IMR-90 (cell line): ENCODE results near the gene ZNF2. TPM values are rescaled to one million over a fixed set of nuclear protein-coding genes. Genes with fewer than 3 reads are reported as not detected.

Experiments
- ATAC-seq: fragments of 200-7000 bp; cut with Tn5 transposase; 2 replicates; pipeline ENCODE4 v1.9.1; 2020; ENCODE audit warnings: low read depth, mild to moderate bottlenecking, moderate library complexity
- BruUV-seq: library from RNA; stranded (reverse); fragments of 400-500 nt; replicated peaks from 2 replicates; lab custom pipeline; 2021; lab: Mats Ljungman, UMichigan
- CTCF ChIA-PET: fragments of 300-600 bp; formaldehyde crosslinking; extraction: SDS; loops from one replicate; lab custom pipeline; 2021; ENCODE audit warnings: antibody characterized with exemption; lab: Yijun Ruan, JAX
- POLR2A ChIA-PET: fragments of 300-600 bp; sonication (Branson Sonifier 250); formaldehyde crosslinking; loops from one replicate; lab custom pipeline; 2022; ENCODE audit warnings: antibody characterized with exemption; ENCODE audit not compliant: unreplicated experiment; lab: Charles Lee
- DNase-seq: peaks from one replicate; pipeline ENCODE4 v3.0.0; 2013
- H2AFZ ChIP-seq: replicated peaks from 2 replicates; pipeline ENCODE3; 2013; ENCODE audit warnings: low read length, mild to moderate bottlenecking; ENCODE audit not compliant: poor library complexity
- H2AK5ac ChIP-seq: 2 replicates; pipeline ENCODE4 v1.6.1; 2013; ENCODE audit warnings: low read depth, low read length, inconsistent platforms
- H2AK9ac ChIP-seq: replicated peaks from 2 replicates; pipeline ENCODE3; 2013; ENCODE audit warnings: mild to moderate bottlenecking, low read depth, low read length, moderate library complexity; ENCODE audit not compliant: poor library complexity
- H2BK120ac ChIP-seq: 2 replicates; pipeline ENCODE4 v1.6.1; 2013; ENCODE audit warnings: low read depth, low read length, inconsistent platforms
- H2BK15ac ChIP-seq: 3 replicates; pipeline ENCODE4 v1.6.1; 2013; ENCODE audit warnings: low read depth, low read length, inconsistent platforms
- H2BK20ac ChIP-seq: 2 replicates; pipeline ENCODE4 v1.6.1; 2013; ENCODE audit warnings: low read depth, mild to moderate bottlenecking, inconsistent platforms, low read length, moderate library complexity
- H2BK5ac ChIP-seq: 2 replicates; pipeline ENCODE4 v1.6.1; 2013; ENCODE audit warnings: mild to moderate bottlenecking, low read depth, low read length, inconsistent platforms; ENCODE audit not compliant: poor library complexity, severe bottlenecking
- H3K14ac ChIP-seq: replicated peaks from 2 replicates; pipeline ENCODE4 v1.6.1; 2013; ENCODE audit warnings: low read depth, low read length, inconsistent platforms
- H3K18ac ChIP-seq: 2 replicates; pipeline ENCODE4 v1.6.1; 2013; ENCODE audit warnings: low read depth, low read length, control low read depth
- H3K23ac ChIP-seq: 2 replicates; pipeline ENCODE4 v1.6.1; 2013; ENCODE audit warnings: low read depth, low read length, inconsistent platforms
- H3K27ac ChIP-seq: 2 replicates; pipeline ENCODE4 v1.5.1; 2013; ENCODE audit warnings: mild to moderate bottlenecking, control low read depth, low read length; ENCODE audit not compliant: insufficient read depth
- H3K27me3 ChIP-seq: 2 replicates; pipeline ENCODE4 v1.6.1; 2013; ENCODE audit warnings: low read length; ENCODE audit not compliant: control insufficient read depth, insufficient read depth
- H3K36me3 ChIP-seq: 2 replicates; pipeline ENCODE4 v1.6.1; 2013; ENCODE audit warnings: low read length, mixed read lengths; ENCODE audit not compliant: control insufficient read depth, insufficient read depth
- H3K4ac ChIP-seq: 2 replicates; pipeline ENCODE4 v1.6.1; 2013; ENCODE audit warnings: low read depth, low read length, inconsistent platforms
- H3K4me1 ChIP-seq: 2 replicates; pipeline ENCODE4 v1.6.1; 2013; ENCODE audit warnings: low read length, mixed read lengths; ENCODE audit not compliant: control insufficient read depth, insufficient read depth
- H3K4me2 ChIP-seq: 2 replicates; pipeline ENCODE4 v1.6.1; 2013; ENCODE audit warnings: low read depth, mild to moderate bottlenecking, control low read depth, low read length, moderate library complexity
- H3K4me3 ChIP-seq: 2 replicates; pipeline ENCODE4 v1.5.1; 2013; ENCODE audit warnings: low read depth, mild to moderate bottlenecking, control low read depth, low read length, moderate library complexity; ENCODE audit not compliant: insufficient read depth
- H3K56ac ChIP-seq: 2 replicates; pipeline ENCODE4 v1.6.1; 2013; ENCODE audit warnings: low read length, inconsistent platforms; ENCODE audit not compliant: insufficient read depth; ENCODE audit errors: extremely low read depth
- H3K79me1 ChIP-seq, 2 experiments: 2 replicates each; pipeline ENCODE4 v1.6.1; 2013; ENCODE audit warnings: low read length in 2 of 2, inconsistent platforms in 1 of 2, low read depth in 1 of 2
- H3K9ac ChIP-seq: 2 replicates; pipeline ENCODE4 v1.6.1; 2013; ENCODE audit warnings: low read depth, low read length, control low read depth
- H3K9me1 ChIP-seq: 2 replicates; pipeline ENCODE4 v1.6.1; 2013; ENCODE audit warnings: low read length, inconsistent platforms; ENCODE audit not compliant: insufficient read depth
- H3K9me3 ChIP-seq: 2 replicates; pipeline ENCODE4 v1.6.1; 2013; ENCODE audit warnings: low read length; ENCODE audit not compliant: control insufficient read depth, insufficient read depth
- H4K20me1 ChIP-seq: 2 replicates; pipeline ENCODE4 v1.6.1; 2013; ENCODE audit warnings: low read length, inconsistent platforms; ENCODE audit not compliant: insufficient read depth
- H4K5ac ChIP-seq: 2 replicates; pipeline ENCODE4 v1.6.1; 2013; ENCODE audit warnings: mild to moderate bottlenecking, low read depth, low read length, control low read depth
- H4K8ac ChIP-seq, 2 experiments: 2 replicates each; pipeline ENCODE4 v1.6.1; 2013; ENCODE audit warnings: low read depth in 2 of 2, low read length in 2 of 2, control low read depth in 1 of 2, inconsistent platforms in 1 of 2
- H4K91ac ChIP-seq: 2 replicates; pipeline ENCODE4 v1.6.1; 2013; ENCODE audit warnings: low read depth, low read length, inconsistent platforms; ENCODE audit not compliant: insufficient read depth
- CHD1 ChIP-seq: IDR thresholded peaks from 2 replicates; pipeline ENCODE4 v1.6.1; 2012; ENCODE audit warnings: low read depth, low read length, improper control_type of control experiment
- FOS ChIP-seq: fragments of 150-350 bp; IDR thresholded peaks from 2 replicates; pipeline ENCODE4 v1.6.1; 2016; ENCODE audit warnings: low read depth, low read length
- MAFK ChIP-seq: IDR thresholded peaks from 2 replicates; pipeline ENCODE4 v1.6.1; 2012; ENCODE audit warnings: low read depth, low read length, improper control_type of control experiment
- MXI1 ChIP-seq: IDR thresholded peaks from 2 replicates; pipeline ENCODE4 v1.6.1; 2012; ENCODE audit warnings: low read depth, mild to moderate bottlenecking, low read length, moderate library complexity, borderline replicate concordance
- WGBS, 2 experiments: methylation state at CpG; one replicate each; pipeline versions ENCODE4 v1.1.5 to v1.1.7; 2013; ENCODE audit warnings: missing lambda C conversion rate in 2 of 2; ENCODE audit not compliant: insufficient read length in 1 of 2; ENCODE audit errors: extremely low coverage in 2 of 2; 5-methylcytosine and 5-hydroxymethylcytosine counted together
- dilution Hi-C: fragments of 300-500 bp; cut with HindIII; formaldehyde crosslinking; loops from one replicate; pipeline ENCODE4 v1.14.3; 2018; ENCODE audit warnings: low sequenced_read_pairs; ENCODE audit not compliant: unreplicated experiment
- in situ Hi-C: fragments of 300-500 bp; cut with MboI; formaldehyde crosslinking; loops from 3 replicates; pipeline ENCODE4 v1.14.3; 2019; ENCODE audit warnings: low sequenced_read_pairs, inconsistent platforms, mixed read lengths
- intact Hi-C: fragments of 100-400 bp; cut with micrococcal nuclease; formaldehyde crosslinking; loops from 2 replicates; pipeline ENCODE4 v1.10.0; 2022
- polyA plus RNA-seq, 3 experiments: library from polyadenylated mRNA; depleted of rRNA; stranded (reverse); fragments of >200 nt; gene quantifications; 2 replicates each; pipeline ENCODE4 v1.2.3, GENCODE V29; 2012; ENCODE audit warnings: low replicate concordance in 1 of 3
- total RNA-seq: library from RNA; depleted of rRNA; stranded (reverse); fragments of >200 nt; gene quantifications from 2 replicates; pipeline ENCODE4 v1.2.3, GENCODE V29; 2012
- TF ChIP-seq, protein P1 (sequence below): fragments of 150-350 bp; IDR thresholded peaks from 2 replicates; pipeline ENCODE4 v1.6.1; 2016; ENCODE audit warnings: low read depth, mild to moderate bottlenecking, low read length, moderate library complexity, borderline replicate concordance

ZNF2 gene
- total and polyA plus RNA-seq, 2 of the 4 experiments (the other 2 are of a cell fraction), result 2.7 to 7.3 TPM

- Histone ChIP-seq H3K18ac (no peak overlapping the region), H3K4me1 (no peaks in the 10 kb centered on the region), H2BK120ac (no peak overlapping the region), H2BK5ac (no peak overlapping the region), H3K27me3 (no peaks in the 10 kb centered on the region), H3K9me1 (no peaks in the 10 kb centered on the region), H2AFZ (no peak overlapping the region), H3K23ac (no peak overlapping the region), H3K4ac (no peak overlapping the region), H3K4me3 (no peak overlapping the region), H3K14ac (no peak overlapping the region), H2BK15ac (no peak overlapping the region), H4K5ac (no peak overlapping the region), H3K79me1 (peaks cover 0 to 4% of the 10 kb centered on the region in 2 experiments; a peak in 1 of 4 replicates), H3K36me3 (peaks cover 38% of the 10 kb centered on the region), H3K27ac (no peak overlapping the region), H4K91ac (no peak overlapping the region), H4K8ac (no peak overlapping the region), H4K20me1 (no peaks in the 10 kb centered on the region), H3K56ac (no peak overlapping the region), H2AK9ac (no peak overlapping the region), H2AK5ac (no peak overlapping the region), H3K4me2 (no peak overlapping the region), H2BK20ac (no peak overlapping the region), H3K9ac (no peak overlapping the region), H3K9me3 (peaks cover 18% of the 10 kb centered on the region)
- ChIA-PET CTCF (no interaction called here), POLR2A (no interaction called here)
- in situ Hi-C loops, result no loop called here
- intact Hi-C loops, result no loop called here
- no TSS peak for BruUV-seq
- no peak for TF ChIP-seq CHD1
- TF ChIP-seq FOS, result no peak
- TF ChIP-seq MXI1, result no peak
- no peak for TF ChIP-seq MAFK
- TF ChIP-seq, protein P1, sequence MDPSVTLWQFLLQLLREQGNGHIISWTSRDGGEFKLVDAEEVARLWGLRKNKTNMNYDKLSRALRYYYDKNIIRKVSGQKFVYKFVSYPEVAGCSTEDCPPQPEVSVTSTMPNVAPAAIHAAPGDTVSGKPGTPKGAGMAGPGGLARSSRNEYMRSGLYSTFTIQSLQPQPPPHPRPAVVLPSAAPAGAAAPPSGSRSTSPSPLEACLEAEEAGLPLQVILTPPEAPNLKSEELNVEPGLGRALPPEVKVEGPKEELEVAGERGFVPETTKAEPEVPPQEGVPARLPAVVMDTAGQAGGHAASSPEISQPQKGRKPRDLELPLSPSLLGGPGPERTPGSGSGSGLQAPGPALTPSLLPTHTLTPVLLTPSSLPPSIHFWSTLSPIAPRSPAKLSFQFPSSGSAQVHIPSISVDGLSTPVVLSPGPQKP, result no peak
- DNase-seq (no peak), ATAC-seq (no peak)
- no CpG with 5 or more reads among the region's 18 CpGs for WGBS, 2 experiments
- dilution Hi-C loops, result no loop called here
Observed at GRCh38 chr2:95181774-95182173, 16.2 kb downstream of the ZNF2 start.
